Breast epithelium (tissue), 4 donors: Measurements from ENCODE around the gene IKZF5. TPM values are rescaled to one million over a fixed set of nuclear protein-coding genes. Genes with fewer than 3 reads are reported as not detected.

ENCODE experiments used
- DNase-seq, 2 donors: peaks; one replicate each; pipeline ENCODE4 v3.0.0-alpha.2; 2019; ENCODE audit warnings: low spot score in 2 of 2
- H3K27ac ChIP-seq, 2 donors: fragments of 200-600 bp; sonication (generic) in 1 of 2; one replicate each; pipeline ENCODE4 v1.5.1; 2016 to 2019; ENCODE audit warnings: mild to moderate bottlenecking in 1 of 2
- H3K27me3 ChIP-seq, 2 donors: fragments of 200-600 bp; sonication (generic) in 1 of 2; one replicate each; pipeline versions ENCODE4 v1.5.1 to v1.6.0; 2017 to 2019; ENCODE audit warnings: control low read depth in 1 of 2, mild to moderate bottlenecking in 1 of 2
- H3K36me3 ChIP-seq: fragments of 200-600 bp; one replicate; pipeline ENCODE4 v1.5.1; 2019
- H3K4me1 ChIP-seq, 2 donors: fragments of 200-600 bp; sonication (generic); one replicate each; pipeline ENCODE4 v1.5.1; 2016 to 2019; ENCODE audit warnings: control low read depth in 1 of 2
- H3K4me3 ChIP-seq, 3 donors: fragments of 200-600 bp; sonication (generic); 1 replicate in 2 of 3; 2 replicates in 1 of 3; pipeline ENCODE4 v1.5.1; 2016 to 2019; ENCODE audit warnings: mild to moderate bottlenecking in 3 of 3, moderate library complexity in 2 of 3
- H3K9me3 ChIP-seq, 2 donors: fragments of 200-600 bp; sonication (generic) in 1 of 2; one replicate each; pipeline ENCODE4 v1.5.1; 2016 to 2019; ENCODE audit warnings: control low read depth in 1 of 2
- POLR2A ChIP-seq: fragments of 450-650 bp; IDR thresholded peaks from one replicate; pipeline ENCODE4 v1.6.1; 2016; ENCODE audit warnings: antibody characterized with exemption, mild to moderate bottlenecking, moderate library complexity
- POLR2AphosphoS5 ChIP-seq, 3 donors: sonication (generic); formaldehyde crosslinking; IDR thresholded peaks; one replicate each; pipeline ENCODE4 v1.6.1; 2017; ENCODE audit warnings: antibody characterized with exemption in 3 of 3
- intact Hi-C: fragments of 100-400 bp; cut with DNase I; formaldehyde crosslinking; loops from one replicate; pipeline ENCODE4 v1.15.1; 2023; ENCODE audit warnings: low total_unique reads
- total RNA-seq, 3 donors: library from RNA; depleted of rRNA; stranded (reverse); fragments of >200 nt; gene quantifications; one replicate each; pipeline ENCODE4 v1.1.0, GENCODE V29; 2016
- TF ChIP-seq, protein P1 (sequence below), 3 donors: fragments of 450-650 bp; IDR thresholded peaks; one replicate each; pipeline ENCODE4 v1.5.1; 2016 to 2017; ENCODE audit warnings: antibody characterized with exemption in 3 of 3, mild to moderate bottlenecking in 3 of 3, moderate library complexity in 3 of 3

The IKZF5 gene
- total RNA-seq, 3 donors from 2014 or later = 10.5 to 17.7 (median 13.3) TPM

DNA sequence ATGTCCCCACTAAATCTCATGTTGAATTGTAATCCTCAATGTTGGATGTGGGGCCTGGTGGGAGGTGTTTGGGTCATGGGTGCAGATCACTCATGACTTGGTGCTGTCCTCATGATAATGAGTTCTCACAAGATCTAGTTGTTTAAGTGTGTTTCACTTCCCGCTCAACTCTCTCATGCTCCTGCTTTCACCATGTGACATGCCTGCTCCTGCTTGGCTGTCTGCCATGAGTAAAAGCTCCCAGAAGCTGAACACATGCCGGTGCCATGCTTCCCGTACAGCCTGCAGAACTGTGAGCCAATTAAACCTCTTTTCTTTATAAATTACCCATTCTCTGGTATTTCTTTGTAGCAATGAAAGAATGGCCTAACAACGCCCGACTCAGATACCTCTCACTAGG, 34.6 kb downstream of the IKZF5 start:
- H3K36me3 ChIP-seq = no peaks in the 10 kb centered on the region
- TF ChIP-seq POLR2AphosphoS5 (IDR thresholded peaks at IDR 0.05) = no peak
- TF ChIP-seq, protein P1, sequence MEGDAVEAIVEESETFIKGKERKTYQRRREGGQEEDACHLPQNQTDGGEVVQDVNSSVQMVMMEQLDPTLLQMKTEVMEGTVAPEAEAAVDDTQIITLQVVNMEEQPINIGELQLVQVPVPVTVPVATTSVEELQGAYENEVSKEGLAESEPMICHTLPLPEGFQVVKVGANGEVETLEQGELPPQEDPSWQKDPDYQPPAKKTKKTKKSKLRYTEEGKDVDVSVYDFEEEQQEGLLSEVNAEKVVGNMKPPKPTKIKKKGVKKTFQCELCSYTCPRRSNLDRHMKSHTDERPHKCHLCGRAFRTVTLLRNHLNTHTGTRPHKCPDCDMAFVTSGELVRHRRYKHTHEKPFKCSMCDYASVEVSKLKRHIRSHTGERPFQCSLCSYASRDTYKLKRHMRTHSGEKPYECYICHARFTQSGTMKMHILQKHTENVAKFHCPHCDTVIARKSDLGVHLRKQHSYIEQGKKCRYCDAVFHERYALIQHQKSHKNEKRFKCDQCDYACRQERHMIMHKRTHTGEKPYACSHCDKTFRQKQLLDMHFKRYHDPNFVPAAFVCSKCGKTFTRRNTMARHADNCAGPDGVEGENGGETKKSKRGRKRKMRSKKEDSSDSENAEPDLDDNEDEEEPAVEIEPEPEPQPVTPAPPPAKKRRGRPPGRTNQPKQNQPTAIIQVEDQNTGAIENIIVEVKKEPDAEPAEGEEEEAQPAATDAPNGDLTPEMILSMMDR (IDR thresholded peaks at IDR 0.05) = no peak
- TF ChIP-seq POLR2A = no peak
- H3K4me1 ChIP-seq = no peaks in the 10 kb centered on the region
- no peak for DNase-seq
- no peaks in the 10 kb centered on the region for H3K27me3 ChIP-seq
- H3K9me3 ChIP-seq = no peaks in the 10 kb centered on the region
- no peak overlapping the region for H3K27ac ChIP-seq
- intact Hi-C loops = no loop called here
- H3K4me3 ChIP-seq = no peak overlapping the region

DNA sequence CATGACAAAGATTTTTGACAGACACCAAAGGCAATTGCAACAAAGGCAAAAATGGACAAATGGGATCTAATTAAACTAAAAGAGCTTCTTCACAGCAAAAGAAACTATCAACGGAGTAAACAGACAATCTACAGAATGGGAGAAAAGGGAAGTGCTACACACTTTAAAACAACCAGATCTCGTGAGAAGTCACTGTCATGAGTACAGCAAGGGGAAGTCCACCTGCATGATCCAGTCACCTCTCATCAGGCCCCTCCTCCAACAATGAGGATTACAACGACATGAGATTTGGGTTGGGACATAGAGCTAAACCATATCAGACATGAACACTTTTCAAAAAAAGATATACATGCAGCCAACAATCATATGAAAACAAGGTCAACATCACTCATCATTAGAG, 39.9 kb downstream of the IKZF5 start:
- Histone ChIP-seq H3K4me3 (no peak overlapping the region), H3K4me1 (no peaks in the 10 kb centered on the region), H3K36me3 (no peaks in the 10 kb centered on the region), H3K9me3 (peaks cover 0 to 8% of the 10 kb centered on the region in 2 donors), H3K27ac (no peak overlapping the region), H3K27me3 (no peaks in the 10 kb centered on the region)
- DNase-seq = no peak
- intact Hi-C loops = no loop called here
- TF ChIP-seq POLR2AphosphoS5 (IDR thresholded peaks at IDR 0.05) (no peak), POLR2A (no peak)
- TF ChIP-seq, protein P1 (IDR thresholded peaks at IDR 0.05) = no peak

DNA sequence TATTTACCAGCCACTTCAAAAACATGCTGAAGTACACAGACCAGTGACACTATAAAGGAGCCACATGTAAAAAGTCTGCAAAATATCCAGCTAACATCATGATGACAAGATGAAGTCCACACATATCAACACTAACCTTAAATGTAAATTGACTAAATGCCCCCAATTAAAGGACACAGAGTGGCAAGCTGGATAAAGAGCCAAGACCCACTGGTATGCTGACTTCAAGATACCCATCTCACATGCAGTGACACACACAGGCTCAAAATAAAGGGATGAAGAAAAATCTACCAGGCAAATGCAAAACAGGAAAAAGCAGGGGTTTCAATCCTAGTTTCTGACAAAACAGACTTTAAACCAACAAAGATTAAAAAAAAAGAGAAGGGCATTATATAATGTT, 41.7 kb downstream of the IKZF5 start:
- no peak for DNase-seq
- Histone ChIP-seq H3K27me3 (no peaks in the 10 kb centered on the region), H3K27ac (no peak overlapping the region), H3K9me3 (peaks cover 0 to 8% of the 10 kb centered on the region in 2 donors), H3K4me1 (no peaks in the 10 kb centered on the region), H3K4me3 (no peak overlapping the region), H3K36me3 (no peaks in the 10 kb centered on the region)
- TF ChIP-seq, protein P1 (IDR thresholded peaks at IDR 0.05) = no peak
- TF ChIP-seq POLR2AphosphoS5 (IDR thresholded peaks at IDR 0.05) = no peak
- TF ChIP-seq POLR2A = no peak
- intact Hi-C loops = no loop called here

DNA sequence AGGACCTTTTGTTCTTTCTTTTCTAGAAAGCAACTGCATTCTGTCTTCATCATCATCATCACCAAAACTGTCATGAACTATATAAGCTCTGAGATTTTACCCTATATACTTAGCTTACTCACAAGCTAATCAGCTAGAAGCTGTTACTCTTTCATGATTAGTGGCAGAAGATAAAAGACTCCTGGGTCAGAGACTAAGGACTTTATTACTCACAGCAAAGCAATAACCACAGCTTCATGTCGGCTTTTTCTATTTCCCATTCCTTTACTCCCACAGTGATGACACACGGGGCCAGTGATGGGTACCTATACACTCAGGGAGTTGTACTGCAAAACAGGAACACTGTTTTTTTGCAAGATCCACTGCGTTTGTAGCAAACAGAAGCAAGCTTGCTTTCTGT, 46.2 kb downstream of the IKZF5 start:
- Histone ChIP-seq H3K27ac (no peak overlapping the region), H3K4me1 (no peaks in the 10 kb centered on the region), H3K27me3 (no peaks in the 10 kb centered on the region), H3K9me3 (peaks cover 0 to 6% of the 10 kb centered on the region in 2 donors), H3K36me3 (no peaks in the 10 kb centered on the region), H3K4me3 (no peak overlapping the region)
- no peak for DNase-seq
- TF ChIP-seq POLR2AphosphoS5 (IDR thresholded peaks at IDR 0.05) (no peak), POLR2A (no peak)
- TF ChIP-seq, protein P1 (IDR thresholded peaks at IDR 0.05) = no peak
- intact Hi-C loops = no loop called here

DNA sequence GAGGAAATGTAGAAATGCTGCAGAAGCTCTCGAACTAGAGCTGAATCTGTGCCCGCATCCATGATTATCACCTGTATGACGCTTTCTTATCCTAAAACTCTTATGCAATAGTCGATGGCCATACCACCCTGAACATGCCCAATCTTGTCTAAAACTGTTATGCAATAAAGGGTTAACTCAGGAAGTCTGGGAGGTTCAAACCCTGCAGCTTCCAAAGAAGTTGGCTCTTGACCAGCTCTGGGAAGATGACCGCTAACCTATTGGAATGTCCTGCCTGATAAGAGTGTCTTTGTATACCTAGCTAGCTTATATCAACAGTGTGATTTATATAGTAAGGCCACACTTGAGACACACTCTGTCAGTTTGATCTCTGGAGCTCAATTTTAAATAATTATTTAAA, 51.1 kb downstream of the IKZF5 start:
- H3K9me3 ChIP-seq = no peaks in the 10 kb centered on the region
- H3K4me1 ChIP-seq = no peaks in the 10 kb centered on the region
- H3K27me3 ChIP-seq = no peaks in the 10 kb centered on the region
- H3K4me3 ChIP-seq = no peak overlapping the region
- no peak overlapping the region for H3K27ac ChIP-seq
- TF ChIP-seq POLR2AphosphoS5 (IDR thresholded peaks at IDR 0.05) = no peak
- no peak for TF ChIP-seq POLR2A
- TF ChIP-seq, protein P1 (IDR thresholded peaks at IDR 0.05) = no peak
- intact Hi-C loops = no loop called here
- H3K36me3 ChIP-seq = no peaks in the 10 kb centered on the region
- DNase-seq = no peak
